Heart right ventricle (tissue), 16 donors: ENCODE data around the gene EIF3D. TPM values are rescaled to one million over a fixed set of nuclear protein-coding genes. Genes with fewer than 3 reads are reported as not detected.
"Not testable (repeated sequence)": the region's sequence is repeated elsewhere in the genome, so short reads cannot be mapped to it uniquely, and the experiment has no call there.

Experiments
- ATAC-seq, 8 donors: fragments of 200-7000 bp; cut with Tn5 transposase; one replicate each; pipeline ENCODE4 v1.9.1; 2020; ENCODE audit warnings: mild to moderate bottlenecking in 8 of 8, moderate library complexity in 8 of 8, moderate number of reproducible peaks in 1 of 8
- DNase-seq, 2 donors: peaks; one replicate each; pipeline ENCODE4 v3.0.0-alpha.2; 2020
- H3K27ac ChIP-seq, 10 donors: fragments of 200-600 bp; sonication (generic) in 2 of 10; one replicate each; pipeline versions ENCODE4 v1.5.0 to v1.8.0; 2020 to 2022; ENCODE audit warnings: mild to moderate bottlenecking in 3 of 10
- H3K27me3 ChIP-seq, 7 donors: fragments of 200-600 bp; one replicate each; pipeline ENCODE4 v1.8.0; 2021 to 2022; ENCODE audit warnings: mild to moderate bottlenecking in 2 of 7
- H3K36me3 ChIP-seq, 9 donors: fragments of 200-600 bp; sonication (generic) in 1 of 9; one replicate each; pipeline versions ENCODE4 v1.5.0 to v1.8.0; 2020 to 2022; ENCODE audit warnings: mild to moderate bottlenecking in 2 of 9
- H3K4me1 ChIP-seq, 9 donors: fragments of 200-600 bp; sonication (generic) in 1 of 9; one replicate each; pipeline versions ENCODE4 v1.5.0 to v1.8.0; 2020 to 2022; ENCODE audit warnings: mild to moderate bottlenecking in 4 of 9
- H3K4me3 ChIP-seq, 10 donors: fragments of 200-600 bp; sonication (generic) in 2 of 10; one replicate each; pipeline versions ENCODE4 v1.5.0 to v1.8.0; 2020 to 2022; ENCODE audit warnings: mild to moderate bottlenecking in 7 of 10, moderate library complexity in 2 of 10
- H3K9me3 ChIP-seq, 11 donors: fragments of 200-600 bp in 10 of 11; sonication (generic) in 2 of 11; one replicate each; pipeline versions ENCODE4 v1.5.0 to v1.8.0; 2013 to 2022; ENCODE audit warnings: mild to moderate bottlenecking in 2 of 11, control low read depth in 1 of 11, moderate library complexity in 1 of 11
- CTCF ChIP-seq, 9 donors: fragments of 200-600 bp; sonication (generic) in 2 of 9; IDR thresholded peaks; one replicate each; pipeline versions ENCODE4 v1.5.0 to v1.8.0; 2021 to 2022; ENCODE audit warnings: antibody characterized with exemption in 9 of 9, mild to moderate bottlenecking in 5 of 9, moderate library complexity in 1 of 9
- WGBS, 2 donors: extraction: QIAGEN DNeasy Blood & Tissue Kit; methylation state at CpG; one replicate each; pipeline ENCODE4 v1.1.7; 2013; ENCODE audit warnings: inconsistent platforms in 1 of 2; 5-methylcytosine and 5-hydroxymethylcytosine counted together
- intact Hi-C, 10 donors: fragments of 100-400 bp; cut with DNase I; formaldehyde crosslinking; loops; one replicate each; pipeline versions ENCODE4 v1.11.1 to v1.14.2; 2022
- polyA plus RNA-seq, 2 donors: library from polyadenylated mRNA; stranded (reverse); fragments of 200-250 nt; gene quantifications; one replicate each; pipeline ENCODE4 v1.2.3, GENCODE V29; 2013
- total RNA-seq, 10 donors: library from RNA; stranded (reverse); fragmentation: NEBNext Ultra II Directional in 3 of 10; extraction: Animal tissue kit (Norgen Biotek cat#: 25700) in 3 of 10; gene quantifications; one replicate each; pipeline versions ENCODE4 v1.2.1 to v1.2.4, GENCODE V29; 2021 to 2023
- donor health status: Arrhythmogenic right ventricular cardiomyopathy.
- donor health status: ischemic (EF 13 %, LVEDD 7.1; RV severe dilation, severe dysfunction).
- donor health status: healthy with polysubstance abuse.
- donor health status: DM: no; HTN: yes; CAD: no.
- donor health status: DM: no; HTN: no; CAD: no.
- donor health status: ischemic (EF 25% LVEDD 6.9; RV normal size, moderate dysfunction).
- donor health status: ischemic (EF 25% LVEDD 5.7; RV mildly dilated, moderate dysfunction).
- donor health status: healthy.
- donor health status: DM: yes; HTN: yes; CAD: no.
- donor health status: Ischemic cardiomyopathy.
- donor health status: ischemic (EF 35%, LVEDD 5.7; RV mildly dilated, moderate dysfunction).
- donor health status: nonischemic (EF 11% LVEDD 7.7; RV severe dilation, severe dysfunction).
- donor health status: DM: yes; HTN: yes; CAD: no.
- donor health status: PGD.
- donor health status: ischemic (EF 29% LVEDD 5.4; RV normal size, mild dysfunction).
- donor health status: nonischemic (EF 23%, LVEDD 6.1; RV moderate dilation, normal function).

The EIF3D gene
- total and polyA plus RNA-seq, 12 donors: 61.4 to 180 (median 79.9) TPM

GRCh38 chr22:36540867-36541642, 12.1 kb upstream of the EIF3D start:
- intact Hi-C loops: loop anchor here in 7 of 10 donors (10.0 kb wide), 3 partner anchors 224 to 444 kb away; partner anchors contain the start of gene IFT27 (in 5 of the 7)
- 69 to 72% methylated on average over 12 of the region's 12 CpGs for WGBS, 2 donors
- Histone ChIP-seq H3K27me3 (peaks cover 0 to 24% (median 1%) of the 10 kb centered on the region in 7 donors), H3K4me1 (peaks cover 0 to 5% (median 0%) of the 10 kb centered on the region in 9 donors), H3K36me3 (no peaks in the 10 kb centered on the region), H3K4me3 (no peak overlapping the region), H3K9me3 (no peaks in the 10 kb centered on the region), H3K27ac (no peak overlapping the region)
- TF ChIP-seq CTCF (IDR thresholded peaks at IDR 0.05): no peak
- no peak for ATAC-seq
- DNase-seq: no peak

- peaks cover 0 to 21% (median 0%) of the 10 kb centered on the region in 7 donors for H3K27me3 ChIP-seq
- peaks cover 0 to 5% (median 0%) of the 10 kb centered on the region in 9 donors for H3K4me1 ChIP-seq
- no peak for TF ChIP-seq CTCF (IDR thresholded peaks at IDR 0.05)
- no peak overlapping the region for H3K27ac ChIP-seq
- DNase-seq (no peak), ATAC-seq (no peak)
- H3K9me3 ChIP-seq: peaks cover 0 to 13% (median 0%) of the 10 kb centered on the region in 11 donors
- H3K36me3 ChIP-seq: no peaks in the 10 kb centered on the region
- intact Hi-C loops: no loop called here
- 32 to 43% methylated on average over 7 of the region's 7 CpGs for WGBS, 2 donors
- H3K4me3 ChIP-seq: no peak overlapping the region
These were observed 9.6 kb upstream of the EIF3D start for GRCh38 chr22:36538529-36538928.

GRCh38 chr22:36536717-36537116, 7.8 kb upstream of the EIF3D start:
- Histone ChIP-seq H3K4me3 (no peak overlapping the region), H3K9me3 (peaks cover 0 to 13% (median 0%) of the 10 kb centered on the region in 11 donors), H3K27ac (no peak overlapping the region), H3K36me3 (no peaks in the 10 kb centered on the region), H3K4me1 (no peaks in the 10 kb centered on the region), H3K27me3 (peaks cover 0 to 21% (median 0%) of the 10 kb centered on the region in 7 donors)
- DNase-seq: no peak
- WGBS, 2 donors: 51 to 54% methylated on average over 7 of the region's 7 CpGs
- no peak for TF ChIP-seq CTCF (IDR thresholded peaks at IDR 0.05)
- intact Hi-C loops: no loop called here
- no peak for ATAC-seq

- intact Hi-C loops, H3K36me3 ChIP-seq, H3K4me3 ChIP-seq, H3K27me3 ChIP-seq, ATAC-seq, DNase-seq, H3K27ac ChIP-seq, H3K4me1 ChIP-seq: not testable (repeated sequence)
- peaks cover 0 to 13% (median 0%) of the 10 kb centered on the region in 11 donors for H3K9me3 ChIP-seq
- 75 to 89% methylated on average over 4 of the region's 4 CpGs for WGBS, 2 donors
These were observed 4.4 kb upstream of the EIF3D start for GRCh38 chr22:36533320-36533719.

GRCh38 chr22:36532466-36532865, 3.5 kb upstream of the EIF3D start:
- H3K4me1 ChIP-seq: peaks cover 0 to 16% (median 13%) of the 10 kb centered on the region in 9 donors
- peaks cover 0 to 3% (median 0%) of the 10 kb centered on the region in 9 donors for H3K36me3 ChIP-seq
- H3K27me3 ChIP-seq: peaks cover 0 to 7% (median 0%) of the 10 kb centered on the region in 7 donors
- TF ChIP-seq CTCF (IDR thresholded peaks at IDR 0.05): no peak
- no peak overlapping the region for H3K27ac ChIP-seq
- ATAC-seq: no peak
- 64 to 93% methylated on average over 2 of the region's 2 CpGs for WGBS, 2 donors
- peaks cover 0 to 13% (median 0%) of the 10 kb centered on the region in 11 donors for H3K9me3 ChIP-seq
- no peak overlapping the region for H3K4me3 ChIP-seq
- intact Hi-C loops: no loop called here
- DNase-seq: no peak
